Mesodermal cell (in vitro differentiated cells): ENCODE measurements around the gene GABRA4.

Experiments
- H3K27ac ChIP-seq: 2 replicates; pipeline ENCODE4 v1.7.0; 2013; ENCODE audit warnings: mild to moderate bottlenecking, low read depth, low read length, moderate library complexity; ENCODE audit not compliant: severe bottlenecking
- H3K36me3 ChIP-seq: 2 replicates; pipeline ENCODE4 v1.7.1; 2013; ENCODE audit warnings: mild to moderate bottlenecking, low read length, moderate library complexity; ENCODE audit not compliant: control insufficient read depth, insufficient read depth
- H3K4me1 ChIP-seq: one replicate; pipeline ENCODE4 v1.7.1; 2013; ENCODE audit warnings: mild to moderate bottlenecking, low read length; ENCODE audit not compliant: insufficient read depth, control insufficient read depth, poor library complexity, severe bottlenecking
- H3K4me3 ChIP-seq: 2 replicates; pipeline ENCODE4 v1.7.0; 2013; ENCODE audit warnings: low read length, control low read depth, mild to moderate bottlenecking; ENCODE audit not compliant: insufficient read depth, poor library complexity, severe bottlenecking; ENCODE audit errors: extremely low read depth
- H3K9me3 ChIP-seq: 2 replicates; pipeline ENCODE4 v1.7.1; 2013; ENCODE audit warnings: mild to moderate bottlenecking, low read length, moderate library complexity; ENCODE audit not compliant: control insufficient read depth
- WGBS, 2 experiments: methylation state at CpG; one replicate each; pipeline ENCODE4 v1.1.5; 2013; ENCODE audit warnings: missing lambda C conversion rate in 2 of 2; ENCODE audit not compliant: insufficient coverage in 2 of 2; 5-methylcytosine and 5-hydroxymethylcytosine counted together

Gene GABRA4

DNA sequence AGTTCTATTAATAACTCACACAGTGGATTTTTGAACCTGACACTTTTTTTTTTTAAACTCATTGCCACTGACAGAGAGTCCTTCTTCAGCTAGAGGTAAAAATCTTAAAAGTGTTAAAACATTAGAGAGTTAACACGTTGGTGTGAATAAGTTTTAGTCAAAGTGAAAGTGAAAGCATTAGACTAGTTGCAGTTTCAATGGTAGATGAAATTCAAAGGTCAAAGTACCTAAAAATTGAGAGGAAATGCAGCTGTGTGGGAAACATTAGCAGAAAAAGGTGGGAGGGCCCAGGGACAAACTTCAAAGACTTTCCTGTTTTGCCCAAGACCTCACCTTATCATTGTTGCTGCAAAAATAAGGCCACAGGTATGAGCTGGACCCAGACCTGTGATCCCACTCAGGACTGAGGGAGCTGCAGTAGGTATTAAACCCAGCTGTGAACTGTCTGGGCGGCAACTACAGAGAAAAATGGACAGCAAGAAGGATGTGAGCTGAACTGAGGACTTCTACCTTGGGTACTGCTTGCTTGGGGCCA is 17.6 kb upstream of the GABRA4 start:
- H3K4me3 ChIP-seq: no peak overlapping the region
- no peak overlapping the region for H3K27ac ChIP-seq
- H3K4me1 ChIP-seq: no peaks in the 10 kb centered on the region
- H3K9me3 ChIP-seq: no peaks in the 10 kb centered on the region
- 42 to 64% methylated on average over 2 of the region's 2 CpGs for WGBS, 2 experiments
- no peaks in the 10 kb centered on the region for H3K36me3 ChIP-seq

DNA sequence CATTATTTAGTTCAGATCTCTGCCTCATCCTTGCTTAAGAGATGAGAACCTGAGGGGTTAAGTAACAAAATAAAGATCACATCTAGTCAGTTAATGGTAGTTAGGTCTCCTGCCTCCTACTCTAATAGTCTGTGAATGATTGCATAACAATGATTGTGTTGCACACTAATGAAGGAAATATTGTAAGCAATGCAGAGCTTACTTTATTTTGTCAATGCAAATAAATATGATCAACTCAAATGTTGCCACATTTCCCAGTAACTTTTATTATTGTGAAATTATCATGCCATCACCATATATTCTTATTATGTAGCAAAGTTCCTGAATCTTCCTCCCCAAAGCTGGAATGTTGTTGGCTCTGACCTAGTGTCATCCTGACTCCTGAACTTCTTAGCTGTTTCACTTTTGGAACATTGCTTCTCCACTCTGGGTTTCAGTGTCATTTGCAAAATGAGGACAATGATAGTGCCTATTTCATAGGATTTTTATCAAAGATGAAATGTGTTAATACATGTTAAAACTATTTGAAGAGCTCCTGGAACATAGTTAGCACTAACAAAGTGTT is 17.0 kb upstream of the GABRA4 start:
- no peaks in the 10 kb centered on the region for H3K36me3 ChIP-seq
- H3K4me1 ChIP-seq: no peaks in the 10 kb centered on the region
- H3K4me3 ChIP-seq: no peak overlapping the region
- H3K9me3 ChIP-seq: no peaks in the 10 kb centered on the region
- no peak overlapping the region for H3K27ac ChIP-seq

DNA sequence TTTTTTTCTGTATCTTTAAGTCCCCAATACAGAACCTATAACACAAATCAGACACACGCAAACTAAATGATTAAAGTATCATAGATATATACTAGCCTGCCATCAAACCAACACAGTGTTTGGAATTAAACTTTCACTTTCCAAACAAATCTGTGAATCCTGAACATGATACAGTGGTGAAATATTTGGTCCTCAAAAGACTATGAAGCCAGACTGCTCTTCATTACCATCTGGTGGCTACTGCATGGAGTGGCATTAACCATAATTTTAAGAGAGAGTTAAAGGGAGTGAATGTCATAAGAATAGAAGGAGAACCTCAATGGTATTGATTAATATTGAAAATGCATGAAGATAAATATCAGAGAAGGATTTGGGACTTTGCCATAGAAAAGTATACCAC is 9.2 kb upstream of the GABRA4 start:
- no peaks in the 10 kb centered on the region for H3K36me3 ChIP-seq
- no CpG with 5 or more reads among the region's 1 CpG for WGBS, 2 experiments
- H3K4me1 ChIP-seq: no peaks in the 10 kb centered on the region
- no peak overlapping the region for H3K4me3 ChIP-seq
- H3K9me3 ChIP-seq: no peaks in the 10 kb centered on the region
- no peak overlapping the region for H3K27ac ChIP-seq

DNA sequence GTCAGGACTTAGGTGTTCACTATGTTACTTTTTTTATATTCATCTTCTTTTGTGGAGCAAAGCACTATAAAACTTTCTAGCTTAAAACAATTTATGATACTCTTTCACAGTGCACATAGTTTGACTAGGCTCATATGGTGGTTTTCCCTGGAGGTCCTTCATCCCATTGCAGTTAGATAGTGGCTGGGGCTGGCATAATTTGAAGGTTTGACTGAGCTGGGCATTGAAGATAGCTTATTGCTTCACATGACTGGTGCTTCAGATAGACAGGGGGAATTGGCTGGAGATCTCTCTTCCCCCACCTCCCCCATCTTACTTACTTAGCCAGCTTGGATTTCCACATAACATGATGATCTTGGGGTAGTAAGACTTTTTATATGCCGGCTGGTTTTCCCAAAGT is 7.0 kb upstream of the GABRA4 start:
- 80 to 100% methylated on average over 1 of the region's 1 CpG for WGBS, 2 experiments
- no peaks in the 10 kb centered on the region for H3K4me1 ChIP-seq
- H3K27ac ChIP-seq: no peak overlapping the region
- no peaks in the 10 kb centered on the region for H3K9me3 ChIP-seq
- no peak overlapping the region for H3K4me3 ChIP-seq
- H3K36me3 ChIP-seq: no peaks in the 10 kb centered on the region

DNA sequence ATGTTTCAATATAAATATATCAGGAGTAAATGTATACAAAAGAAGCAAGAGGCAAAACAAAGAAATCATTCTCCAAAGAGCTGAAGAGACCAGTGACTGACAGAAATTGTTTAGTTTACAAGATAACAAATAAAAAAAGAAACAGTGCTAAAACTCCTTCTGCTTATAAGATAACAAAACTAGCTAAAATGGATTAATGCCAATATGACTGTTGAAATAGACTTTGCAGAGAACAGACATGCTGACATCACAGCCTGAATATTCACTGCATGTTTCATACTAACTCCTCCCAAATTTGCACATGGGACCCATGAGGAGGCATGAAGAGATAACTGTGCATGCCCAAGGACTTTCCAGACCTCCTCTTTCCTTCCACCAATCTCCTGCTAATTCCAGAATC is 6.2 kb upstream of the GABRA4 start:
- no peaks in the 10 kb centered on the region for H3K36me3 ChIP-seq
- H3K9me3 ChIP-seq: no peaks in the 10 kb centered on the region
- no peaks in the 10 kb centered on the region for H3K4me1 ChIP-seq
- H3K4me3 ChIP-seq: no peak overlapping the region
- H3K27ac ChIP-seq: no peak overlapping the region

DNA sequence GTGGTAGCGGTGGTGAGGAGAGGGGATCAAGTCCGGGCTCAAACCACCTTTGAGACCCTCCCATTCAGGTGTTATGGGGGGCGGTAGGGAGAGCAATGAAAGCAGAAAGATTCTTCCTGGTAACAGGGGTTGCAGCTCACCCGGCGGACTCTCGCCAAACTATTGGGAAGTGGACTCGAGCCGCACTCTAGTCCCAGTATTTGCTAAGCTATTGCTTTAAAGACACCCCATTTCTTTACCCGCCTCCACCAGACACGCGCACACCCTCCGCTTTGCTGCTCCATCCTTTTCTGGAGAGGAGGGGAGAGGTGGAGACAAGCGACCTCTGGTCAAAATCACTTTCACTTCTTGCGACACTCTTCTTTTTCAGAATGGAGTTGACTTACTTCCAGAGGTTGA is 625 bp upstream of the GABRA4 start:
- H3K4me3 ChIP-seq: peak overlapping the region; percentile 34
- no peak overlapping the region for H3K27ac ChIP-seq
- no peaks in the 10 kb centered on the region for H3K9me3 ChIP-seq
- WGBS, 2 experiments: 4% methylated on average over 8 of the region's 14 CpGs; no CpG with 5 or more reads in 1 of the 2 experiments
- no peaks in the 10 kb centered on the region for H3K4me1 ChIP-seq
- H3K36me3 ChIP-seq: no peaks in the 10 kb centered on the region

DNA sequence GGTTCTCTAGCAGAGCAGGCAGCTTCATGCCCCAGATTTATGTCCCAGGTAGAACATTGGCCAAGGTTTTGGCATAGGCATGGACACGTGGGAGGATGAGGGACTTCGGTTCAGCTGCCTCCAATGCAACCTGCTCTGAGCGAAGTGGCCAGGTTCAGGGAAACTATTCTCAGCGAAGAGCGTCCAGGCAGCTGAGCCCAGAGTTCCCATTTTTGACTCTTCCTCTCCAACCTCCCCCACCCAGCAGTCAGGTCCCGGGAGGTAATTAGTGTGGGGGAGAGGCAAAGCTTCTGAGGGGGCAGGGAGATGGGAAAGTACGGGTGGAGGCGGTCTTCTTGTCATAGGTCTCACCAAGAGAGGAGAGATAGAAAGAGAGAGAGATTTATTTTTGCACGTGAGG is 1.0 kb downstream of the GABRA4 start:
- Histone ChIP-seq H3K9me3 (no peaks in the 10 kb centered on the region), H3K4me3 (no peak overlapping the region), H3K36me3 (no peaks in the 10 kb centered on the region), H3K27ac (no peak overlapping the region), H3K4me1 (no peaks in the 10 kb centered on the region)
- 6 to 24% methylated on average over 3 to 5 of the region's 9 CpGs for WGBS, 2 experiments

DNA sequence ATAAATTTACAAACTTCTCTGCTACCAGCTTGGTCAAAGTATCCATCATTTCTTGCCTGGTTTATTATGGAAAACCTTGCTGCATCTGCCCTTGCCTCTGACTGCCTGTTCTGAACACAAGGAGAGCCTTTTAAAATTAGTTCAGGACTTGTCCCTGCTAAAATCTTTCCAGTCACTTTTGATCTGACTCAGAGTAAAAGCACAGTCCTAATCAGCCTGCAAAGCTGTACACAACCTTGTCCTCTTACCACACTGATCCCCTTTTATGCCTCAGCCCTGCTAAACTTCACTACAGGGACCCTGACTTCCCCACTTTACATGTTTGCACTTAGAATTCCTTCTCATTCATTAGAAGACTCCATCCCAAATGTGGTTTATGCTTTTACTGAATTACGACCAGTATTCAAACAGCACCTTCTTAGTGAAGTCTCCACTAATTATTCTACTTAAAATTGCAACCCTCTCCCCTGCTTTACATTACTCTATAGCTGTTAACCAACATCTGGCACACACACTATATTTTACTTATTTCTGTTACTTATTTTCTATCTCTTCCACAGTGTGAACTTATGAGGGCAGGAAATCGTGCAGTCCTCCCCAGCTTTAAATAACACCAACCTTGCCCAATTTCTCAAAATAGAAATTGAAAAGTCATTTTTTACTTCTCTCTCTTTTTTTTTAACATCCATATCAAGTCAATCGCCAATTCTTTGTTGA is 6.3 kb downstream of the GABRA4 start:
- Histone ChIP-seq H3K27ac (no peak overlapping the region), H3K4me3 (no peak overlapping the region), H3K36me3 (no peaks in the 10 kb centered on the region), H3K9me3 (no peaks in the 10 kb centered on the region), H3K4me1 (no peaks in the 10 kb centered on the region)
- 68 to 73% methylated on average over 3 of the region's 3 CpGs for WGBS, 2 experiments

DNA sequence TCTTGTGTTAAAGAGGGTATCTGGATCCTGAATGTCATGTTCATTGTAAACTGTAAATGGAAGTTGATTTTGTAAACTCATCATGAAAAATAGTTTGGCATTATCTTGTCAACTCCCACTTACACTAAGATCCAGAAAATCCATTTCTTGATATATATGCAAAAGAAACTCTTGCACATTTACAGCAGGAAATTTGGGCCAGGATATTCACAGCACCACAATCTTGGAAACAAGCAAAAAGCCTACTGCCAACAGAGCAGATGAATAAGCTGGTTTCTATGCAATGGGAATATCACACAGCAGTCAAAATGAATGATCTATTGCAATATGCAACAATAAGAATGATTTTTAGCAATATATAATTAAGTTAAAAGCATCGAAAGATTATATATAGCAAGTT is 8.6 kb downstream of the GABRA4 start:
- H3K27ac ChIP-seq: no peak overlapping the region
- H3K36me3 ChIP-seq: no peaks in the 10 kb centered on the region
- no peaks in the 10 kb centered on the region for H3K9me3 ChIP-seq
- no peaks in the 10 kb centered on the region for H3K4me1 ChIP-seq
- no CpG with 5 or more reads among the region's 1 CpG for WGBS, 2 experiments
- H3K4me3 ChIP-seq: no peak overlapping the region

DNA sequence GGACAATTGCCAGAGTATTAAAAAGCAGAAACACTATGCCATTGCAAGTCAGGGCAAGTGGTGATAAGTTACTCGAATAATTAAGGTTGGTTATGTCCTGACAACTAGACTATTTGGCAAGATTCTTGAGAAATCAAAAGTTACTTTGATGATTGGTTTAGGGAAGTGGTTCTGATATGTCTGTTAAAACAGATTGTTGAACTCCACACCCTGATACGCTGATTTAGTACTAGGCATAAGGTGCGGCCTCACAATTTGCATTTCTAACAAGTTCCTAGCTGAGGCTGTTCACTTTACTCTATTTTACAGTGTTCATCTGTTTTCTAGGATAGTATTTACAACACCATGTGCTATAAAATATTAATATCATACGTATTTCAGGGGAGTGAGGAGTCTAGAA is 12.5 kb downstream of the GABRA4 start:
- WGBS, 2 experiments: 89 to 100% methylated on average over 2 to 3 of the region's 4 CpGs

DNA sequence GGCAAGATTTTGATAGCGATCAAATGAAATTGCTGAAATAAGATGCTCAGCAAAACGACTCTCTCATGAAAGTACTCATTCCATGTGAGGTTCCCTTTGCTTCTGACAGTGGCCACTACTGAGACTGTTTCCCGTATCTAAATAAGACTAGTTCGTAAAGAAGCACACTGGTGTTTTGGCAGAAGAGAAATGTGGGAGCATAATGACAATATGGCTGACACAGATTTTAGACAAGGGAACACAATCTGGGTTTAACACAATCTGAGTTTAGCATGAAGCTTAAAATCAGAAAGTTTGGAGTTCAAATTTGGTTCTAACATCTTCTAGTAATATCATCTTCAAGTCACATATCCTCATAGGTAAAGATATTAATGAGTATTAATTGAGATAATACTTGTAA is 13.7 kb downstream of the GABRA4 start:
- H3K4me3 ChIP-seq: no peak overlapping the region
- WGBS, 2 experiments: 100% methylated on average over 2 to 3 of the region's 4 CpGs
- no peaks in the 10 kb centered on the region for H3K4me1 ChIP-seq
- no peak overlapping the region for H3K27ac ChIP-seq
- H3K9me3 ChIP-seq: no peaks in the 10 kb centered on the region
- no peaks in the 10 kb centered on the region for H3K36me3 ChIP-seq

More for the DNA sequence above, 12.5 kb downstream of the GABRA4 start:
- H3K36me3 ChIP-seq: no peaks in the 10 kb centered on the region
- no peaks in the 10 kb centered on the region for H3K4me1 ChIP-seq
- H3K27ac ChIP-seq: no peak overlapping the region
- no peak overlapping the region for H3K4me3 ChIP-seq
- no peaks in the 10 kb centered on the region for H3K9me3 ChIP-seq
